ENCODE data around the gene OR5K2.

OR5K2 gene

GRCh38 chr3:98454929-98455328, 42.6 kb upstream of the OR5K2 start:
- TF ChIP-seq EZH2phosphoT487 (IDR thresholded peaks at IDR 0.05; ENCODE audit: borderline replicate concordance) (no peak), CTCF (conservative IDR thresholded peaks at IDR 0.05; ENCODE audit: low read length) (no peak)
- no peaks in the 10 kb centered on the region for H3K9me3 ChIP-seq (ENCODE audit: insufficient read depth, low read depth, low read length)

GRCh38 chr3:98457543-98457942, 39.9 kb upstream of the OR5K2 start:
- no peaks in the 10 kb centered on the region for H3K9me2 ChIP-seq (replicated peaks; ENCODE audit: low read depth, low read length)
- H3K4me1 ChIP-seq (ENCODE audit: insufficient read depth, low read length, poor library complexity, severe bottlenecking), result no peaks in the 10 kb centered on the region
- H2AFZ ChIP-seq (ENCODE audit: low read length), result no peak overlapping the region
- no peaks in the 10 kb centered on the region for H3K27me3 ChIP-seq (ENCODE audit: insufficient read depth, low read length, poor library complexity, severe bottlenecking)
- TF ChIP-seq CTCF (conservative IDR thresholded peaks at IDR 0.05; ENCODE audit: low read length) (no peak), EZH2phosphoT487 (IDR thresholded peaks at IDR 0.05; ENCODE audit: borderline replicate concordance) (no peak)
- no peak overlapping the region for H3K4me3 ChIP-seq (ENCODE audit: low read length, poor library complexity, severe bottlenecking)
- H4K20me1 ChIP-seq (ENCODE audit: insufficient read depth, low read length, poor library complexity, severe bottlenecking), result no peaks in the 10 kb centered on the region
- no peaks in the 10 kb centered on the region for H3K79me2 ChIP-seq (ENCODE audit: insufficient read depth, low read length)
- no peaks in the 10 kb centered on the region for H3K36me3 ChIP-seq (ENCODE audit: insufficient read depth, low read length)
- no peaks in the 10 kb centered on the region for H3F3A ChIP-seq (ENCODE audit: low read depth)
- no peak overlapping the region for H3K4me2 ChIP-seq (ENCODE audit: low read depth, low read length, poor library complexity, severe bottlenecking)
- no peak overlapping the region for H3K9ac ChIP-seq (ENCODE audit: low read depth, low read length, poor library complexity, severe bottlenecking)
- no peaks in the 10 kb centered on the region for H3K9me3 ChIP-seq (ENCODE audit: insufficient read depth, low read depth, low read length)

More at GRCh38 chr3:98454929-98455328, 42.6 kb upstream of the OR5K2 start:
- Histone ChIP-seq H3K27me3 (ENCODE audit: insufficient read depth, low read length, poor library complexity, severe bottlenecking) (no peaks in the 10 kb centered on the region), H3K36me3 (ENCODE audit: insufficient read depth, low read length) (no peaks in the 10 kb centered on the region), H3K9ac (ENCODE audit: low read depth, low read length, poor library complexity, severe bottlenecking) (no peak overlapping the region), H4K20me1 (ENCODE audit: insufficient read depth, low read length, poor library complexity, severe bottlenecking) (no peaks in the 10 kb centered on the region), H3K4me3 (ENCODE audit: low read length, poor library complexity, severe bottlenecking) (no peak overlapping the region), H3K4me1 (ENCODE audit: insufficient read depth, low read length, poor library complexity, severe bottlenecking) (no peaks in the 10 kb centered on the region), H3K4me2 (ENCODE audit: low read depth, low read length, poor library complexity, severe bottlenecking) (no peak overlapping the region), H3K79me2 (ENCODE audit: insufficient read depth, low read length) (no peaks in the 10 kb centered on the region), H3F3A (ENCODE audit: low read depth) (no peaks in the 10 kb centered on the region), H3K9me2 (replicated peaks; ENCODE audit: low read depth, low read length) (no peaks in the 10 kb centered on the region), H2AFZ (ENCODE audit: low read length) (no peak overlapping the region)

- H3K4me1 ChIP-seq (ENCODE audit: insufficient read depth, low read length, poor library complexity, severe bottlenecking), result no peaks in the 10 kb centered on the region
- H4K20me1 ChIP-seq (ENCODE audit: insufficient read depth, low read length, poor library complexity, severe bottlenecking), result no peaks in the 10 kb centered on the region
- no peaks in the 10 kb centered on the region for H3K27me3 ChIP-seq (ENCODE audit: insufficient read depth, low read length, poor library complexity, severe bottlenecking)
- no peak overlapping the region for H3K4me2 ChIP-seq (ENCODE audit: low read depth, low read length, poor library complexity, severe bottlenecking)
- no peaks in the 10 kb centered on the region for H3F3A ChIP-seq (ENCODE audit: low read depth)
- H3K9ac ChIP-seq (ENCODE audit: low read depth, low read length, poor library complexity, severe bottlenecking), result no peak overlapping the region
- no peaks in the 10 kb centered on the region for H3K79me2 ChIP-seq (ENCODE audit: insufficient read depth, low read length)
- TF ChIP-seq CTCF (conservative IDR thresholded peaks at IDR 0.05; ENCODE audit: low read length) (no peak), EZH2phosphoT487 (IDR thresholded peaks at IDR 0.05; ENCODE audit: borderline replicate concordance) (no peak)
- no peaks in the 10 kb centered on the region for H3K9me3 ChIP-seq (ENCODE audit: insufficient read depth, low read depth, low read length)
- H3K4me3 ChIP-seq (ENCODE audit: low read length, poor library complexity, severe bottlenecking), result no peak overlapping the region
- H3K36me3 ChIP-seq (ENCODE audit: insufficient read depth, low read length), result no peaks in the 10 kb centered on the region
- no peaks in the 10 kb centered on the region for H3K9me2 ChIP-seq (replicated peaks; ENCODE audit: low read depth, low read length)
- H2AFZ ChIP-seq (ENCODE audit: low read length), result no peak overlapping the region
Observed at GRCh38 chr3:98460220-98460619, 37.3 kb upstream of the OR5K2 start.

Data from Loucy (cell line).